ENCODE data around the gene ANO10.

Gene ANO10

DNA sequence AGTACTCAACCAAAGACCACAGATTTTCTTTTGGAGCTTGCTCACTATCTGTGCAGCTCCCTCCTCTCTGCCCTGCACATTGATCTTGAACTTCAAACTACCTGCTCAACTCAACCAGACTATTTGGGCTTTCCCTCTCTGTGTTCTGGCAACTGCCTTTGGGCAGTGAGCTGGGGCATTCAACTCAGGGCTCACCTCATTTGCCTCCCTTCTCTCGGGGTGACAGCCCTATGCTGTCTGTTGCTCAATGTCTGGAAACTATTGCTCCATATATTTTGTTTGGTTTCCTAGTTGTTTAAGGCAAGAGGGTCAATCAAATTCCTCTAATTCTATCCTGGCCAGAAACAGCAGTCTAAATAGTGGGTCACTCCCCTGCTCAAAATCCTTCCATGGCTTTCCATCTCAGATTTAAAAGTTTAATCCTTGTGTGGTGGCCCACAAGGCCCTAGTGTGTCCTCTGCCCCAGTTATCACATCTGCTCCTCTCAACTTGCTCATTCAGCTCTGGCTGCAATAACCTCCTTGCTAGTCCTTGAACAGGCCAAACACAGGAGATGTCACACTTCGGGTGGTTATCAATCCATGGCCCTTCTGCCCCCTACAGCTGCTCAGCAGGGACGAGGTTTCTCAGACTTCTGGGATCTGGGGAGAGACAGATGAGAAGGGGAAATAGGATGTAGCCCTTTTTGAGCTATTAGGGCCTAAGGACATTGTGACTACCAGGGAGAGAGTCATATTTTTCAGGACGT is 267.7 kb downstream of the ANO10 start:
- in situ Hi-C loops (cut with HindIII; ENCODE audit: low sequenced_read_pairs), result no loop called here

DNA sequence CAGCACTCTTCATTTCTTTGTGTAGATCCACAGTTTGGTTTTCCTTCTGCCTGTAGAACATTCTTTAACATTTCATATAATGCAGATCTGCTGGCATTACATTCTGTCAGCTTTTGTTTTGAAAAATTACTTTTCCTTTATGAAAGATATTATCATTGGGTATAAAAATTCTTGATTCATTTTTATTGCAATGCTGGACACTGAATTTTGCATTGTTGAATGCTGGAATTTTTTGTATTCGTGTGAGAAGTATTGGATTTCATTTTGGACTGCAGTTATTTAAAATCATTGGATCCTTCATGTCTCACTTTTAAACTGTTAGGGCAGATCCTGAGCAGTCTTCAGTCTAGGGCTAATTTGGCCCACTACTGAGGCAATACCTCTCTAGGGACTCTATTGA is 268.4 kb downstream of the ANO10 start:
- in situ Hi-C loops (cut with HindIII; ENCODE audit: low sequenced_read_pairs), result no loop called here

DNA sequence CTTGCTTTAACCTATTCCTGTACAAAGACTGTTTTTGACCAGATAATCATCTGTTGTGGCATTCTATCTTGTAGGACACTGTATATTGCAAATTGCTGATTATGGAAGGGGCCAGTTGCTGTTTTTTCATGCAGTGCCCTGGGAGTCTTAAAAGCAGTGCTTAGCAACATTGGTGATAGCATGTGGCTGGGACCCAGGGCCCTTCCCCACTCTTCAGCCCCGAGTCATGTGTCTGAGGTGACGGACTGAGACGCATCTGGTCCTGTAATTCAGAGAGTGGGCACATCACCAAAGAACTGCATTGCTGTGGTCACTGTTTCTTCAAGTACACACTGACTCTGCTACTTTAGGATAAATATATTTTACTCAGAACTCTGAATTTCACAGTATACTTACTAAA is 272.1 kb downstream of the ANO10 start:
- in situ Hi-C loops (cut with HindIII; ENCODE audit: low sequenced_read_pairs), result no loop called here

DNA sequence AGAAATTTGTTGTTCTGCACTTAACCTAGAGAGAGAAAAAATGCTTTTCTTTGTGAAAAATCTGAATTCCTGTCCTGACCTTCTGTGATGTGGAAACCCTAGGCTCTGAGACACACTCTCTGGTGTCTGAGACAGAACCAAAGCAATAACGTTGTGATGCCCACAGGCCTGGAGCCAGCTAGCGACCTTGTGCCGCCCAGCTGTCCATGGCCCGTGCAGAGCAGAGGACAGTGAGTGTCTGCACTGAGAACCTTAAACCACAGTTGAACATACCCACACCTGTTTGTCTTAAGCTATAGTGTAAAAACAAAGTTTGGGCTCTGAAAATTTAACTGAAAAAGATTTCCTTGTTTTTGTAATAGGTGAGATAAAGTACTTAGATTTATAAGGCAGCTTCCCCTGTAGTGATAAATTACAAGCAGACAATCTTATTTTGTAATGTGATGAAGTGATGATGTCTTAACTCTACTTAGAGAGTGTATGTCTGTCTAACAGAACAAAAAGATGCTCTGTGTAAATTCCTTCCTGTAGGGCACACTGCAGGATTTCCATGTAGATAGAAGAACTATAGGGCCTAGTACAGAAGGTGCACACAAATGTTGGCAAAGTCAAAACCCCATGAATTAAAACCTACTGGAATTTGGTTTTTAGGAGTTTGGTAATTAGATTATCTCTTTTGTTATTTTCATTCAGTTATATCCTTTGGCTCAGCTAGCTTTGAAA is 272.8 kb downstream of the ANO10 start:
- in situ Hi-C loops (cut with HindIII; ENCODE audit: low sequenced_read_pairs), result no loop called here

DNA sequence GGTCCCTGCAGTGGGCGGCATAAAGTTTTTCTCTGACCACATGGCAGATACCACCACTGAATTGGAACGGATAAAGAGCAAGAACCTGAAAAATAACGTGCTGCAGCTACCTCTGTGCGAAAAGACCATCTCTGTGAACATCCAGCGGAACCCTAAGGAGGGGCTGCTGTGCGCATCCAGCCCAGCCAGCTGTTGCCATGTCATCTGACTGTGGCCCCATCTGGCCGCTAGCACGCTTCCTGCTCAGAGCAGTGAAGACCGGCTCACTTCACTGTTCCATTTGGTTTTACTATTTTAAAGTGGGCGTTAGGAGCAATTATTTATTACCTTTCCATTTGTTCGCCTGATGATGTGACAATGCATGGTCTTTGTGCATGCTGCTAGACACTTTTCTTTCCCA is 273.5 kb downstream of the ANO10 start:
- in situ Hi-C loops (cut with HindIII; ENCODE audit: low sequenced_read_pairs), result no loop called here

DNA sequence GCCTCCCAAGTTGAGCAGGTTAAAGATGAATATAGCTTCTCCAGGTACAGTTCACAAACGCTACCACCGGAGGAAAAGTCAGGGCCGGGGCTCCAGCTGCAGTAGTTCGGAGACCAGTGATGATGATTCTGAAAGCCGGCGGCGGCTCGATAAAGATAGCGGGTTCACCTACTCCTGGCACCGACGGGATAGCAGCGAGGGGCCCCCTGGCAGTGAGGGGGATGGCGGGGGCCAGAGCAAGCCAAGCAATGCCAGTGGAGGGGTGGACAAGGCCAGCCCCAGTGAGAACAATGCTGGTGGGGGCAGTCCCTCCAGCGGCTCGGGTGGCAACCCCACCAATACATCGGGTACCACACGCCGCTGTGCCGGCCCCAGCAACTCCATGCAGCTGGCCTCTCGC is 274.0 kb downstream of the ANO10 start:
- in situ Hi-C loops (cut with HindIII; ENCODE audit: low sequenced_read_pairs), result no loop called here

DNA sequence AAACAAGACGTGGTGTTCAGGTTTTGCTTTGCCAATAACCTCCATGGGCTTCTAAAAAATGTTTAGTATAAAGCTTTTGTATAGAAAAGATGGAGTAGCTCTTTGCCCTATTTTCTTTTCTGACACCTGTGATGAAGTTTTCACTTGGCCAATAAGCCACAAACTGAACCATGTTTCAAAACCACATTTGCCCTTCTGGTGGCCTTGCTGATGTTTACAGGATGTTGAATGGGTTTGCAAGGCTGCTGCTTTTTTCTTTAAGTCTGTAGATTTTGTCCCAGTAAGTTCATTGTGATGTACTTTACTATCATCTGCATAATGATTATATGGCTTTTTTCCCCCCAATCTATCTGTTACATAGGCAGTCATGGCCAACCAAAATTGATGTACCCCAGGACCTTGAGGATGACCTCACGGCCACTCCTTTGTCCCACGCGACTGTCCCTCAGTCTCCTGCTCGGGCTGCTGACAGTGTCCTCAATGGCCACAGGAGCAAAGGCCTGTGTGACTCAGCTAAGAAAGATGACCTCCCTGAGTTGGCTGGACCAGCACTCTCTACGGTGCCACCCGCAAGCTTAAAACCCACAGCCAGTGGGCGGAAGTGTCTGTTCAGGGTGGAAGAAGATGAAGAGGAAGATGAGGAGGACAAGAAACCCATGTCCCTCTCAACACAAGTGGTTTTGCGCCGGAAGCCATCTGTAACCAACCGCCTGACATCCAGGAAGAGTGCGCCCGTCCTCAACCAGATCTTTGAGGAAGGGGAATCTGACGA is 274.6 kb downstream of the ANO10 start:
- in situ Hi-C loops (cut with HindIII; ENCODE audit: low sequenced_read_pairs), result no loop called here

DNA sequence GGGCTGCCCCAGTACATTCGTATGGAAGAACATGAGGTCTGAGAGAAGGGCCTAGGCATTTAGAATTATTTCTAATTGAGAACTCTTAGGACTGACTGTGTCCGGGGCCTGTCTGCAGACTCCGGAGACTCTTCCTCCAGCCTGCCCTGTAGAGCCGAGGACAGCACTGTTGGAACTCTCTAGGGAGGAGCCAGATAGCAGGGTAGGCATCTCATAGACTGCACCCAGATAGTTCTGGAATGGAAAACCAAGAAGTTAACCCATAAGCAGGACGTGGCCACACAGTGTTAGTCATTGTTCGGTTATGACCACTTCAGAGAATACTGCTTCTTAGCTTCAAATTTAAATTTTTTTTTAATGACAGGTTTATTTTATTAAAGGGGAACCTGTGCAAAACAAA is 275.9 kb downstream of the ANO10 start:
- in situ Hi-C loops (cut with HindIII; ENCODE audit: low sequenced_read_pairs), result no loop called here

DNA sequence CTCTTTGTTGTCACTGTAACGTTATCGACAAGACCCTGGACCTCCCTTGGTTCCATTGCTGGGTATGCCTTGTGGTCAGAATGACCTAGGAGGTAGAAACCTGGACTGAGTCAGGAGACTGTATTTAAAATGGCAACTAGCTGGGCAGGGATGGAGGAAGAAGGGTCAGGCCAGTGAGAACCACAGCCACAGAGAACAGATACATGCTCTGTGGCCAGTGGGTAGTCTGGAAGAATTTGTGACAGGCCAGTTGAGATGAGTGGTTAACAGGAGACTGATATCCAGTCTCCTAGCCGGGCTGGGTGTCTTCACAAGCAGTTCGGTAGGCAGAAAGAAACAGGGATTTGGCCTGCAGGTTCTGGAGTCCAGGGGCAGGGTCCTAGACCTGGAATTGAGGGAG is 276.6 kb downstream of the ANO10 start:
- in situ Hi-C loops (cut with HindIII; ENCODE audit: low sequenced_read_pairs), result no loop called here

DNA sequence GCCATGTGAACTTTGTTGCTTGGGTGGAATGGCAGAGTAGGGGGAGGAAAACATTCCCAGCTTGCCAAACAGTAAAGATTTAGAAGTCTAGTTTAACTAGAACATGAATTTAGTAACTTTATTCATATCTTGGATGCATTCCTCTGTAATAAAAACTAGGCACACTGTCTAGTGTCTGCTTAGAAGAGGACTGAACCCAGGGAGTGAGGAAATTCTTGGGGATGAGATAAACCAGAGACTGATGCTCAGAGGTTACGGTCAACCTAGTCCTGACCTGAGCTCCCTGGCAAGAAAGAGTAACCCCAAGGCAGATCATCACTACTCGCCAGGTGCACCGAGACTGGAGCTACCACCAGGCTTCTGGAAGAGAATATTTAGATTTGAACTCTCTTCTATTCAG is 277.3 kb downstream of the ANO10 start:
- in situ Hi-C loops (cut with HindIII; ENCODE audit: low sequenced_read_pairs), result no loop called here

DNA sequence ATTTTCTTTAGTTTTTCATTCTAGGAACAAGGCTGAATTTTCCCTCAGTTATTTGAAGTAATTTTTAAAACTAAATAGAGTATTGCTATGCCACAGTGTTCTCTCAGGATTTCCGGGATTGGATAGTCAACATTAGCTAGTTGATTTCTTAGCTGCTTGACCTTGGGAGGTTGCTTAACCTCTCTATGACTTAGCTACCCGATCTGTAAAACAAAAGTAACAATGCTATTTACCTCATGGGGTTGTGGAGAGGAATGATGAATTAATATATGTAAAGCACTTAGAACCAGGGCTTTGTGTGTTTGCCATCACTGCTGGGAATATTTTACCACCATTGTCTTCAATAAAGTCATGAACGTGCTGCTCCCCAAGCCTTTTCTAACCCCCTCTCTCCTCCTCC is 278.0 kb downstream of the ANO10 start:
- in situ Hi-C loops (cut with HindIII; ENCODE audit: low sequenced_read_pairs), result no loop called here

DNA sequence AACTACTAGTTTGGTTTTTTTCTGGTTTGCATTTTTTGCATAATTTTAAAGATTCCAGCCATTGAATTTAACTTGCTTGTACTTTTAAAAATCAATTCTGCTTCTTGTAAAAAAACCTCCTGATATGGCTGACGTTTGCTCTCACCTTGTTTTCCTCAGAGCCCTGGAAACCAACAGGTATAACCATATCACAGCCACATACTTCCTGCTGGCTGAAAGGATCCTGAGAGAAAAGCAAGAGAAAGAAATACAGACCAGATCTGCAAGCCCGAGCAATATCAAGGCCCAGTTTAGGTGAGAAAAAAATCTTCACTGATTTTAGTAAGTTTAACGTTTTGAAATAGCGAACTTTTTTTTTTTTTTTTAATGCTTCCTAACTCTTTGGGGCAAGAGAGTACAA is 278.6 kb downstream of the ANO10 start:
- in situ Hi-C loops (cut with HindIII; ENCODE audit: low sequenced_read_pairs), result no loop called here

DNA sequence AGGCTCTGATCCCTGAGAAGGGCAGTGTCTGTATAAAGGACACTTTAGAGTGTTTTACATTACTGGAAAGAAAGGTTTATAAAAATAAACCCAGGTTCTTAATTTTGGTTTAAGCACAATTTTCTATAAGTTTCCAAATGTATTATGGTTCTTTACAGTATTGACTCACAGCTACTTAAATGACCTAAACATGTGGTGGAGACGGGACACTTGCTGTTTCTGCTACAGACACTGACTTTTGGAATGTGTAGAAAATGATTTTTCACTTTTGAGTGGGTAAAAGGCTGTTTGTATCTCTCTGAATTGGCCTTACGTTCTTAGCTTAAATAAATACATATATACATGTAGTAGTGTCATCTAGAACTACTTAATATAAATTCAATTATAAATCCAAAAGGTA is 280.0 kb downstream of the ANO10 start:
- in situ Hi-C loops (cut with HindIII; ENCODE audit: low sequenced_read_pairs), result no loop called here

DNA sequence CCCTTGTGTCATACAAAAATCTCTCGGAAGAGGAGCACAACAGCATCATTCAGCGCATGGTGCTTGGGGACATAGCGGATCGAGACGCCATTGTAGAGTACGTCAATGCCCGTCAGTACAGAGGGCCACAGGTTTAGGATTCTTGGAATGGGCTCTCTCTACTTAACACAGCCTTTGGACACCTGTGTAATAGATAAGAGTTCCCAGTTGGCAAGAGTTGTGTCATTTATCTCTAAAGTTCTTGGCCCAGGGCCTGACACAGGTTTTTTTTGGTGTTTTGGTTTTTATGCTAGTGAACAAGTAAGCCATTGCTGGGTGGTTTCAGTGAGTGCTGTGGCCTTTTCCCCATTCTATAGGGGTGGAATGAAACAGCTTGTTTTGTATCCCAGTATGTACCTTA is 281.4 kb downstream of the ANO10 start:
- in situ Hi-C loops (cut with HindIII; ENCODE audit: low sequenced_read_pairs), result no loop called here

DNA sequence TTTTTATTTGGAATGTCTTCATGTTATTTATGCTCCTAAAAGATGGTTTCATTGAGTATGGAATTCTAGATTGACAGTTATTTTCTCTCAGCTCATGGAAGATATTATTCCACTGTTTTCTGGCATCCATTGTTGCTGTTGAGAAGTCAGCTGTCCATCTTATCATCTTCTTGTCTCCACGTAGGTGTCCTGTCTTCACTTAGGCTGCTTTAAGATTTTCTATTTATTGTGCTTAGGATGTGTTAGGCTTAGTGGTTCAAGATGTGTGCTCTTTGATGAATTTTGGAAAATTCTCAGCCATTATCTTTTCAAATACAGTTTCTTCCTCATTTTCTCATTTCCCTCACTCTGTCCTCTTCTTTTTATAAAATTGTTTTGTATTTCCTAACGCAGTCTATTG is 283.5 kb downstream of the ANO10 start:
- in situ Hi-C loops (cut with HindIII; ENCODE audit: low sequenced_read_pairs), result no loop called here

DNA sequence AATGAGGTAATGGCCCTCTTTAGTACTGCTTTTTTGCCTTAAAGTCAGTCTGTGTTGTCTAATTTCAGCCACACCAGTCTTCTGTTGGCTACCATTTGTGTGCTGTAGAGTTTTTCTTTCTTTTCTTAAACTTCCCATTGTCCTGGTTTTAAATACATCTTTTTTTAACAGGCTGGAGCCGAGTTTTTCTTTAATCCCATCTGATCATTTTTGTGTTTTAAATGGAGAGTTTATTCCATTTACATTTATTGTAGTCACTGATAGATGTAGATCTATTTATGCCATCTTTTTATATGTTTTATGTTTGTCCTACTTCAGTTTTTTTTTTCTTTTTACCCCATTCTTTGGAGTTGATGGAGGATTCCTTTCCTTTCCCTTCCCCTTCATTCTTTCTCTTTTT is 286.0 kb downstream of the ANO10 start:
- in situ Hi-C loops (cut with HindIII; ENCODE audit: low sequenced_read_pairs), result no loop called here

DNA sequence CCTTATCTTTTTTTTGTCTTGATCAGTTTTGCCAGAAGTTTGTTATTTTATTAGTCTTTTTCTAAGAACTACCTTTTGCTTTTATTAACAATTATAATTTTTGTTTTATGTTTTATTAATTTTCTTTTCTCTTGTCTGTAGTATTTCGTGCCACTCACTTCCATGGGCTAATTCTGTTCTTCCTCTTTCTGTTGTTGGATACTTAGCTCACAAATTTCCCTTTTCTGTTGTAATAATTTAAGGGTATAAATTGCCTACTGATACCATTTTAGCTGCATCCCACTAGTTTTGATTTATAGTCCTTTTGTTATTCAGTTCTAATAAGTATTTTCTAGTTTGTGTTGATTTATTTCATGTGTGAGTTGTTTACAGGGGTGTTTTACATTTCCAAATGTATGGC is 286.8 kb downstream of the ANO10 start:
- in situ Hi-C loops (cut with HindIII; ENCODE audit: low sequenced_read_pairs), result no loop called here

DNA sequence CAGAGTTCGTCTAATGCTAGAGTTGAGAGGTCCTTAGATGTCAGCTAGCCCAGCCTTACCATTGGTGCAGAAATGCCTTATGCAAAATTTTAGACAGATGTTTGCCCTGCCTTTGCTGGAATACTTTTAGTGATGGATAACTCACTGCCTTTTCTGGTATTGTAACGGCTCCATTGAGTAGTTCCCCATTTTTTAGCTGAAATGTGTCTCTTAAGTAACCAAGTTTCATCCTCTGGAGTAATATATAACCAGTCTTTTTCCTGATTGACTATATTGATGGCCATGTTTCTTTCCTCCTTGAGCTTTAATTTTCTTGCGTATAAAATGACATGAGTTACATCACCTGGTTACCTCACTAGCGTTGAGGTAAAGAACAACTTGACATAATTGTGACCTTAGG is 290.4 kb downstream of the ANO10 start:
- in situ Hi-C loops (cut with HindIII; ENCODE audit: low sequenced_read_pairs), result no loop called here

DNA sequence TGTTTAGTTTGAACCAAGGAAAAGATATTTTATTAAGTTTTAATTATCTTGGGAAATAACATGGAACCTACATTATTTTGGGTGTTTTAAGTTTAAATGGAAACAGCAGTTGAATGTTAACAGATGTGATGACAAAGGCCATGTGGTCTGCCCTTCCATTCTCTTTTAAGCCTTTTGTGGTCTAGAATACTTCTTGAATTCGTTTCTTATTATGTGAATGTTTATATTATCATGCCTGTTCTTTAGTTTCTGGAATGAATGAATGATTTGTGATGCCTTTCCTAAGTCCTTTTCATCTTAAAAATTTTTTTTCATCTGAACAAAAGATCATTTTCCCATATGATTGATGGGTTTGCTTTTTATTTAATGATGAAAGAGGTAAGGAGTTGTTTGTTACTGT is 290.8 kb downstream of the ANO10 start:
- in situ Hi-C loops (cut with HindIII; ENCODE audit: low sequenced_read_pairs), result no loop called here

DNA sequence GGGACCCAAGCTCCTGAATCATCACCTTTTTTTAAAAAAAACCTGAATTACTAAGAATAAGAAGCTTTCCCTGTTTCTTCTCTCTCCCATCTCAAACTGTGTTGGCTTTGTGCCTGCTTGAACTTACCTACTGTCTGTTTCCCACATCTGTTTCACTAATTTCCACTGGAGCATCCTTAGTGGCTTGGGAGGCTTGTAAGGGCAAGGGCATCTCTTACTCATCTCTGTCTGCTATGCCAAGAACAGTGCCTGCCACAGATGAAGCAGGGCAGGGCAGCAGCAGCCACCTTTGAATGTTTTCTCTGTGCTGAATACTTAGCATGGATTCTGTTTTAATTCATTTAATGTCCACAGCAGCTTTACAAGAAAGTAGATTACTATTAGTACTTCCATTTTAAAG is 293.2 kb downstream of the ANO10 start:
- in situ Hi-C loops (cut with HindIII; ENCODE audit: low sequenced_read_pairs), result no loop called here

DNA sequence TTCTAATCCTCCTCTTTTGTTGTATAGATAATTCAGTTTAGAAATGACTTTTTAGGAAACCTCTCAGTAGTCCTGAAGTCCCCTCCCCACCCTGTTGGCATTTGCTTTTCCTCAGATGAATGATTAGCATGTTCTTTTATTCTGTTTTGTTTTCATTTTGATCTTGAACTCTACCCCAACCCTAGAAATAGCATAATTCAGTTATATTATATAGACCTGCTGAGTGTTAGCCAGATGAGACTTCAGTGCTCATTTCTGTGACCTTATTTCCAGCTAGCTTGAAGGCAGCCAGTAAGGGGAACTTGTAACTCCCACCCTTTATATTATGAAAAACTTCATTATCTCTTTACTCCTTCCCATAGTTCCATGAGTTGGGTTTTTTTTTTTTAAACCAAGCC is 294.2 kb downstream of the ANO10 start:
- in situ Hi-C loops (cut with HindIII; ENCODE audit: low sequenced_read_pairs), result no loop called here

Data from DLD1 (cell line).